Large intestine (tissue), 3 donors: ENCODE results near the gene PTTG1IP. TPM values are rescaled to one million over a fixed set of nuclear protein-coding genes. Genes with fewer than 3 reads are reported as not detected.

Experiments used
- DNase-seq, 2 donors: peaks; one replicate each; pipeline versions ENCODE4 v3.0.0 to v3.0.0-alpha.2; 2013
- H3K27ac ChIP-seq: one replicate; pipeline ENCODE4 v1.5.1; 2013; ENCODE audit warnings: low read length
- H3K27me3 ChIP-seq: 2 replicates; pipeline ENCODE4 v1.6.1; 2013; ENCODE audit warnings: low read length; ENCODE audit not compliant: control insufficient read depth, insufficient read depth
- H3K36me3 ChIP-seq: 2 replicates; pipeline ENCODE4 v1.6.1; 2013; ENCODE audit warnings: low read length; ENCODE audit not compliant: control insufficient read depth, insufficient read depth
- H3K4me1 ChIP-seq: one replicate; pipeline ENCODE4 v1.6.1; 2013; ENCODE audit warnings: low read length; ENCODE audit not compliant: control insufficient read depth, insufficient read depth
- H3K4me3 ChIP-seq: one replicate; pipeline ENCODE4 v1.5.1; 2013; ENCODE audit warnings: low read length
- H3K9me3 ChIP-seq: one replicate; pipeline ENCODE4 v1.6.1; 2013; ENCODE audit warnings: mild to moderate bottlenecking, low read depth, low read length, moderate library complexity; ENCODE audit not compliant: control insufficient read depth
- WGBS: methylation state at CpG from one replicate; pipeline ENCODE4 v1.1.5; 2013; ENCODE audit warnings: low lambda C conversion rate; ENCODE audit not compliant: insufficient coverage; 5-methylcytosine and 5-hydroxymethylcytosine counted together
- polyA plus RNA-seq: library from polyadenylated mRNA; unstranded; fragments of 120-200 nt; gene quantifications from one replicate; pipeline ENCODE4 v1.2.1, GENCODE V29; 2013

The PTTG1IP gene
- polyA plus RNA-seq, 1 donor: 185 TPM

DNA sequence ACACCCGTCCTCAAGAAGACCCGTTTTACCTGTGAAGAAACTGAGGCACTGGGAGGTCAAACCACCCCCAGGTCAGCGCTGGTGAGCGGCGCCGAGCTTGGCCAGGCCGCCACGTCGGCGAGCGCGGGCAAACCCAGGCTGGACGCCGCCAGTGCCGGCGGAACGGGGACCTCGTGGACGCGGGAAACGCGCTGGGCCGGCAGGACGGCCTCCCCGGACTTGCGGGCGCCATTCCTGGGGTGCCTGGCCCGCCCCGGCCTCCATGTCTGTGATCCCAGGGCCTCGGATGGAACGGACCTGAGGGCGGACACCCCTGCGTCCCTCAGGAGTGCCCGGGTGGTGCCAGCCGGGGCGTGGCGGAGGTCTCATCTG lies 54.9 kb downstream of the PTTG1IP start:
- no peaks in the 10 kb centered on the region for H3K27me3 ChIP-seq
- peaks cover 8% of the 10 kb centered on the region for H3K4me1 ChIP-seq
- no CpG with 5 or more reads among the region's 37 CpGs for WGBS
- H3K36me3 ChIP-seq: peaks cover 4% of the 10 kb centered on the region
- H3K4me3 ChIP-seq: peak overlapping the region; percentile 45
- no peak overlapping the region for H3K27ac ChIP-seq
- peaks cover 30% of the 10 kb centered on the region for H3K9me3 ChIP-seq
- DNase-seq: no peak

DNA sequence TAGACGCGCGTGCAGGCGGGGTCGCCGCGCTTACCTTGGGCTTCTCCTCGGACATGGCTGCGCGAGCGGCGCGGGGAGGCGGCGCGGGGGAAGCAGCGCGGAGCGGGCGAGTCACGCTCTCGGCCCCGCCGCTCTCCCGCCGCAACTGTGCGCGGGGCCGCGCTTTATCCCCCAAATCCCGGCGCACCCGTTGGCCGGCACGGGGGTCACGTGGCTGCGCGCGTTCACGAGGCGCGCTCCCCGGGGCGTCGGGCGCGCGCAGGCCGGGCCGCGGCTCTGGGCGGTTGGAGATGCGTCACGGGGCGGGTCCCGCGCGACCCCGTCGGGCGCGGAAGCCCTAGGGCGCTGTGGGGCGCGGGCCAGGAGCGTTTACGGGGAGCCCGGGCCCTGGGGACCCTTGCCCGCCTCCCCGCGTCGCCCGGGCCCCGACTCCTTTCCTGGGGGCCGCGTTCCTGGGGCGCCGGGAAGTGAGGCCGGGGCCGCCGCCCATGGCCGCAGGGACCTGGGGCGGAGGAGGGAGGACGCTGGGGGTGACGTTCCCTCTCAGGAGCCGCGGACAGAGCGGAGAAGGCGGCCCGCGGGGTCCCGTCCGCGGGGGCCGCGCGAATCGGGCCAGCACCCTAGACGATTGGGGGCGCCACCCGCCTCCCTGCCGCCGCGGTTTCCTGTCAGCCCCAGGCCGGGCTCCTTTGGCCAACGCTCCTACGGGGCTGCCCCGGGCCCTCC lies 55.4 kb downstream of the PTTG1IP start, which contains the start of gene SUMO3:
Gene SUMO3 (minus strand): TSS at position 149 of the 726 bp plus-strand sequence. CDS start 94 bp downstream, at position 55.
- Histone ChIP-seq H3K4me3 (peak within 1 kb of the TSS; percentile 65), H3K27me3 (no peaks in the 10 kb centered on the region), H3K9me3 (peaks cover 30% of the 10 kb centered on the region), H3K36me3 (peaks cover 10% of the 10 kb centered on the region), H3K4me1 (peaks cover 8% of the 10 kb centered on the region), H3K27ac (peak within 1 kb of the TSS; percentile 42)
- peak; percentile 81 to 89 for DNase-seq
- WGBS: no CpG with 5 or more reads among the region's 108 CpGs

DNA sequence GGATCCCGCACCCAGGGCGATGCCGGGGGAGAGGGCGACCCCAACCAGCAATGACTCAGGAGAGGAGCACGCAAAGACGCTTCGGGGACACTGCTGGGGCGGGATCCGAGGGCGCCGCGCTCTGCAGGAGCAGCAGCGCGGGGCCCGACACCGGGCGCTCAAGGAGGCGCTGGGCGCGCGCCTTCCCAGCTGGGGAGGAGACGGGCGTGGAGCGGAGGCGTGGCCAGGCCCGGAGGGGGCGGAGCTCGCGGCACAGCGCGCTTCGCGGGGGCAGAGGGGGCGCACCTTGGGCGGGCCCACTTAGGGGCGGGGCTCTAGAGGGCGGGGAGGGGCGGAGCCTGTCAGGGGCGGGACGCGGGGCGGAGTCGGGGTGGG lies 56.0 kb downstream of the PTTG1IP start:
- no CpG with 5 or more reads among the region's 43 CpGs for WGBS
- Histone ChIP-seq H3K27me3 (no peaks in the 10 kb centered on the region), H3K36me3 (peaks cover 15% of the 10 kb centered on the region), H3K4me1 (peaks cover 8% of the 10 kb centered on the region), H3K27ac (no peak overlapping the region), H3K9me3 (peaks cover 28% of the 10 kb centered on the region), H3K4me3 (peak overlapping the region; percentile 65)
- DNase-seq: peak; percentile 90 to 93

DNA sequence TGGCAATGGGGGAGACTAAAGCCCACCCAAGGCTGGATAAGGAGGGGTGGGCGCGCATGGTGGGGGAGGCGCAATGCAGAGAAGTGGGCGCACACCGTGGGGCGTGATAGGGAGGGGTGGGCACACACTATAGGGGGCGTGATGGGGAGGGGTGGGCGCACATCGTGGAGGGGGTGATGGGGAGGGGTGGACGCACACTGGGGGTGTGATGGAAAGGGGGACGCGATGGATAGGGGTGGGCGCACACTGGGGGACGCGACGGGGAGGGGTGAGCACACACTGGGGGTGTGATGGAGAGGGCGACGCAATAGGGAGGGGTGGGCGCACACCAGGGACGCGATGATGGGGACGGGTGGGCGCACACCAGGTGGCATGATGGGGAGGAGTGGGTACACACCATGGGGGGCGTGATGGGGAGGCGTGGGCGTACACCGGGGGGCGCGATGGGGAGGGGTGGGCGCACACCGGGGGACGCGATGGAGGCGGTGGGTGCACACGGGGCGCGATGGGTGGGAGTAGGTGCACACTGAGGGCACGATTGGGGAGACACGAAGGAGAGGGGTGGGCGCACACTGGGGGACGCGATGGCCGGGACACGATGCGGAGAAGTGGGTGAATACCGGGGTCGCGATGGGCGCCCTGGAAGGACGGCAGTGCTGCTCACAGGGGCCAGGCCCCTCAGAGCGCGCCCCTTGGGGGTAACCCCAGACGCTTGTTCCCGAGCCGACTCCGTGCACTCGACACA lies 56.6 kb downstream of the PTTG1IP start:
- Histone ChIP-seq H3K4me1 (peaks cover 8% of the 10 kb centered on the region), H3K36me3 (peaks cover 19% of the 10 kb centered on the region), H3K27ac (no peak overlapping the region), H3K4me3 (peak overlapping the region; percentile 65), H3K9me3 (peaks cover 26% of the 10 kb centered on the region), H3K27me3 (no peaks in the 10 kb centered on the region)
- no peak for DNase-seq
- WGBS: no CpG with 5 or more reads among the region's 57 CpGs

DNA sequence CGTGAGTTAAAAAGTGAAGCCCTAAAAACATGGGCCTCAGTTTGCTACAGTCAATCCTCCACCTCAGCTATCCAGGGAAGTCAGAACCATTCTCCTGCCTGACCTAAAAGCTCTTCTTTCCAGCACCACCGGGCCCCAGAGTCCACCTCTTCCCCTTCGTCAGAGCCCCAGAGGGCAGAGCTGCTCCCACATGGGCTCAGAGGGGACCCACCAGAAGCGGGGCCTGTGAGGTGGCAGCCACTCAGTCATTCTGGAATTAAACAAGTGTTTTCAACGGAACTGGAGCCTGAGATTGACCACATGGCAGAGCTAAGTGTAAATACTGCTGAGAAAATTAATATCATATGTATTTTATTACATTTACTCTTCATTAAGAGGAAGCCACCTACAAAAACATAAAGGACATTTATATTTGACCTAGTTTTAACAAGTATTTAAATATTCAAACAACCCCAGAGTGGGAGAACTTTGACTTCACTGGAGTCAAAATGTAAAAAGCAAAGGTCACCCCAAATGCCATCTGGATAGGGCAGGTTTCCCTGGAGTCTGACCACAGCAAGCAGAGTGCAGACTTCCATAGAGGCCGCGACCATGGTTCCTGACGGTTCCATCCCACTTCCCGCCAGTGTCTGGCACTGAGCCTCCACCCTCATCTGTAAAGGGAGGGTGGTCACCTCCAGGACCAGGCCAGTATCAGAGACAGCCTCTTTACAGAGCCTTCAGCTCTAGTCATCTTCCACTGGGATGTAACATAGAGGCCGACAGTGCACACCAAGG lies 57.5 kb downstream of the PTTG1IP start:
- Histone ChIP-seq H3K9me3 (peaks cover 25% of the 10 kb centered on the region), H3K36me3 (peaks cover 24% of the 10 kb centered on the region), H3K27ac (no peak overlapping the region), H3K27me3 (no peaks in the 10 kb centered on the region), H3K4me3 (no peak overlapping the region), H3K4me1 (peaks cover 8% of the 10 kb centered on the region)
- WGBS: no CpG with 5 or more reads among the region's 10 CpGs
- DNase-seq: peak in 1 of 2 donors; percentile 8

DNA sequence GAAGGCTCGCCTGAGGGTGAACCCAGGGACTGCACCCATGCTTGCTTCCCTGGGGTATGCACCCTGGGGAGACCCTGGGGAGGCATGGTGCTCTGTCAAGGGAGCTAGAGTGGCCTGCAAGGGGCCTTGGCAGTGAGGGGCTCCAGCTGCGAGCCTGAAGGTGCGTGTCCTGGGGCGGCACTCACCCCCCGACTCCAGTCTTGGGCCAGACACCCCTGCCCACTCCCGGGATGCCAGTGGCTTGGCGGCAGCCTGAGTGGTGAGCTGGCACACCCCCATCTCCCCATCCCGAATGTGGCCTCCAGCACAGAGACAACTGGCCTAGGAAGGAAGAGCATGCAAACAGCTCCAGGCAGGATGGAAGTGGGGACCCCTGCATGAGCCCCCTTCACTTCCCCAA lies 58.3 kb downstream of the PTTG1IP start:
- no peak for DNase-seq
- no CpG with 5 or more reads among the region's 8 CpGs for WGBS
- H3K4me1 ChIP-seq: peaks cover 8% of the 10 kb centered on the region
- H3K27ac ChIP-seq: no peak overlapping the region
- H3K27me3 ChIP-seq: no peaks in the 10 kb centered on the region
- peaks cover 17% of the 10 kb centered on the region for H3K9me3 ChIP-seq
- H3K4me3 ChIP-seq: no peak overlapping the region
- H3K36me3 ChIP-seq: peaks cover 31% of the 10 kb centered on the region

DNA sequence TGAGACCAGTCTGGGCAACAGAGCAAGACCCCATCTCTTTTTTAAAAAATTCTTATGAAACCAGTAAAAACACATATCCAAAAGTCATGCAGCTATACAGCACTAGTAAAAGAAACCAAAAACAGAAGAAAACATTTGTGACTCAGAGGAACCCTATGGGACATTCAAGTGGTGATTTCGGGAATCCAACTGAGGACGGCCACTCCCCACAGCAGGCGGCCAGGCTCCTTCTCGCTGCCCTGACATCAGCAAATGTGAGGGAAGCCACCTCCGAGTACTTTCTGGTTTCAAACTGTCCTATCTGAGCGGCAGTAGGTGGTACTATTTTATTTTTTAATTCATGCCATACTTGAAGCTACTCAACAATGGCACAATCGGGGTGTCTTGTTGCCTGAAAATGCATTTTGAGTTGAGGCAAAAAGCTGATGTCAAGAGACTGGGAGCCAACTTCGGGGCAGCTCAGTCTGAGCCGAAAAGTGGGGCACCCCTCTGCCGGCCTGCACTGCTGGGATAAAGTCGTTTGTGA lies 58.9 kb downstream of the PTTG1IP start:
- H3K27me3 ChIP-seq: no peaks in the 10 kb centered on the region
- H3K4me3 ChIP-seq: no peak overlapping the region
- peaks cover 12% of the 10 kb centered on the region for H3K9me3 ChIP-seq
- peaks cover 8% of the 10 kb centered on the region for H3K4me1 ChIP-seq
- DNase-seq: no peak
- peaks cover 38% of the 10 kb centered on the region for H3K36me3 ChIP-seq
- H3K27ac ChIP-seq: no peak overlapping the region
- 83% methylated on average over 1 of the region's 11 CpGs for WGBS

DNA sequence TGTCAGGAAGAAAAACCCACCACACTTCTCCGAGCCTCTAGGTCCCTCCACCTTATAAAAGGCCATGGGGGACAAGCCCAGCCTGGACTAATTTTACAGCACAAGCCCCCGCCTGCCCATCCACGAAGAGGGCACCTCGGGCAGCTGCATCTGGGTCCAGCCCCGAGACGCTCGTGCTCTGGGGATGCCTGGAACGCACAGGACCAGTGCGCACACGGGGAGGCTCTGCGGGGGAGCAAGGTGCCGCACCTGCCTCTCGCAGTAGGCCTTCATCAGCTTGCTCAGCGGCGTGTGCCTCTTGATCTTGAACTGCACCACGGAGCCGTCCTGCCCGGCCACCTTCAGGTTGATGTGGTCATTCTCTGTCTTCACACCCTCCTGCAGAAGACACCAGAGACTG lies 59.8 kb downstream of the PTTG1IP start:
- Histone ChIP-seq H3K36me3 (peaks cover 46% of the 10 kb centered on the region), H3K4me1 (peaks cover 8% of the 10 kb centered on the region), H3K27me3 (no peaks in the 10 kb centered on the region), H3K9me3 (peaks cover 4% of the 10 kb centered on the region), H3K27ac (no peak overlapping the region), H3K4me3 (no peak overlapping the region)
- WGBS: no CpG with 5 or more reads among the region's 18 CpGs
- no peak for DNase-seq

DNA sequence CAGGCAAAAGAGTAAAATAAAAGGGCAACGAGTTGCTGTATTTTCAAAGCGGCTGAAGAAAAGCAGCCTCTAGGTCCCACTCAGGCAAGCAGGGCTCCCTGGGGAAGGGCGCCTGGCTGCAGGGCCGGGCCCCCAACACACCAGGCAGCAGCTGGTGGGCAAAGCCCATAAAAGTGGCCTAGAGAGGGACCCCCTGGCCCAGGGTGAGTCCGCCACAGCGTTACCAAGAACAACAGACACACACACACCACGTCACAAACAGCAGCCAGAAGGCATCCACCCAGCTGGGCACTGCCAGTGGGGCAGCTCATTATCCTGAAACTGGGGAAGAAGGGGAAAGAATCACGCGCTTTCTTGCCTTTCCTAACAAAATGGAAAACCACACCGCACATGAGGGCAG lies 60.3 kb downstream of the PTTG1IP start:
- Histone ChIP-seq H3K4me1 (peaks cover 8% of the 10 kb centered on the region), H3K9me3 (no peaks in the 10 kb centered on the region), H3K36me3 (peaks cover 52% of the 10 kb centered on the region), H3K27ac (no peak overlapping the region), H3K27me3 (no peaks in the 10 kb centered on the region), H3K4me3 (no peak overlapping the region)
- DNase-seq: no peak
- WGBS: no CpG with 5 or more reads among the region's 10 CpGs

DNA sequence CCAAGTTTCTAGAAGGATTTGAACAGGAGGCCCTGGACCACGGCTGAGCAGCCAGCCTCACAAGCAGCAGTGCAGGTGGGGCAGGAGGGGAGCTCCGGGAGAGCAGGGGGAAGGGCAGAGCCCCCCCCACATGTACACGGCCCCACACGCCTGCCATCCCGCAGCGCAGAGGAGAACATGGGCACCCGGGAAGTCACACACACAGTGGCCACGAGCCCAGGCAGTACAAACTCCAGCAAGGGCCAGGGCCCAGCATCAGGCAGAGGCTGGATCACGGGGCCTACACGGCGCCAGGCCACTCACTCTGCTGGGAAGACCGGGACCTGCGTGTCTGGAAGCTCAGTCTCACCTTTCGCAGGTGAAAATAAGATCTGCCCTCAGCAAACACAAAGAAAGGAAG lies 60.9 kb downstream of the PTTG1IP start:
- H3K36me3 ChIP-seq: peaks cover 56% of the 10 kb centered on the region
- no peak overlapping the region for H3K27ac ChIP-seq
- DNase-seq: no peak
- peaks cover 8% of the 10 kb centered on the region for H3K4me1 ChIP-seq
- WGBS: no CpG with 5 or more reads among the region's 14 CpGs
- H3K9me3 ChIP-seq: no peaks in the 10 kb centered on the region
- no peaks in the 10 kb centered on the region for H3K27me3 ChIP-seq
- H3K4me3 ChIP-seq: no peak overlapping the region
